ENCODE measurements around the gene ADAMTS3.

- TF ChIP-seq ELF4 (CRISPR knock-in tag; IDR thresholded peaks at IDR 0.05; ENCODE audit: low read depth) (no peak), SP1 (CRISPR knock-in tag; conservative IDR thresholded peaks at IDR 0.05) (no peak), CTCF (IDR thresholded peaks at IDR 0.05) (no peak), TEAD4 (CRISPR knock-in tag; IDR thresholded peaks at IDR 0.05) (no peak), MYBL2 (CRISPR knock-in tag; IDR thresholded peaks at IDR 0.05) (no peak), NFATC4 (CRISPR knock-in tag; IDR thresholded peaks at IDR 0.05) (no peak), NR2C2 (CRISPR knock-in tag; IDR thresholded peaks at IDR 0.05) (no peak), ZNF423 (CRISPR knock-in tag; IDR thresholded peaks at IDR 0.05) (no peak), USF2 (CRISPR knock-in tag; IDR thresholded peaks at IDR 0.05) (no peak), HMGXB4 (CRISPR knock-in tag; IDR thresholded peaks at IDR 0.05) (no peak), RELA (CRISPR knock-in tag; IDR thresholded peaks at IDR 0.05; ENCODE audit: borderline replicate concordance) (no peak), JAZF1 (CRISPR knock-in tag; IDR thresholded peaks at IDR 0.05) (no peak)
Measured at GRCh38 chr4:72387959-72388358, 181.1 kb downstream of the ADAMTS3 start.
